Measurements from ENCODE around the gene PGP.

Gene PGP

DNA sequence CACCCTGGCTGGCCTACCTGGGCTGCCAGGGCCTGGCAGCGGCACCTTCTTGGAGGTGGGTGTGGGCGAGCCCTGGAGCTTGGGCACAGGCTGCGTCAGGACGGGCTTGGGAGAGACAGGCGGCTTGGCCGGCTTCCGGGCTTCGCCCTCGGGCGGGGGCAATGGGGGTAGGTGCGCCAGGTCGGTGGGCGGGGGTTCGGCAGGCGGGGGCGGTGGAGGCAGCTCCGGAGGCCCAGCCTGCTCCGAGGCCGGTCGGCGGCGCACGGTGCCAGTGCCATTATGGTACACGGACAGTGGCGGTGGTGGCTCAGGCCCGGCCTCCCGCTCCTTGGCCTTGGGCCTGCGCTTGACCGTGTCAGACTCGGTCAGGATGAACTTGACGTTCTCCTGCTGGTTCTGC, 35.1 kb downstream of the PGP start:
- TF ChIP-seq POLR2AphosphoS5 (IDR thresholded peaks at IDR 0.05; ENCODE audit: borderline replicate concordance, low read depth, low read length) (no peak), FOXP2 (optimal IDR thresholded peaks at IDR 0.05; ENCODE audit: control extremely low read depth, extremely low read length, insufficient read depth) (no peak), EZH2 (IDR thresholded peaks at IDR 0.05) (no peak)
- no peak overlapping the region for H3K4me3 ChIP-seq
- H3K36me3 ChIP-seq (ENCODE audit: insufficient read depth, low read length) = peaks cover 9% of the 10 kb centered on the region; the same call in 1 of the 2 replicates
- H3K9ac ChIP-seq (ENCODE audit: insufficient read length) = no peak overlapping the region
- no peaks in the 10 kb centered on the region for H3K9me3 ChIP-seq (ENCODE audit: low read depth, low read length)
- no peak for DNase-seq (ENCODE audit: low read depth, low spot score)
- no peak overlapping the region for H3K27ac ChIP-seq

- TF ChIP-seq POLR2AphosphoS5 (IDR thresholded peaks at IDR 0.05; ENCODE audit: borderline replicate concordance, low read depth, low read length) (no peak), FOXP2 (optimal IDR thresholded peaks at IDR 0.05; ENCODE audit: control extremely low read depth, extremely low read length, insufficient read depth) (no peak), EZH2 (IDR thresholded peaks at IDR 0.05) (no peak)
- no peak overlapping the region for H3K27ac ChIP-seq
- DNase-seq (ENCODE audit: low read depth, low spot score) = no peak
- H3K36me3 ChIP-seq (ENCODE audit: insufficient read depth, low read length) = peaks cover 13% of the 10 kb centered on the region; the same call in 1 of the 2 replicates
- no peaks in the 10 kb centered on the region for H3K9me3 ChIP-seq (ENCODE audit: low read depth, low read length)
- no peak overlapping the region for H3K4me3 ChIP-seq
- H3K9ac ChIP-seq (ENCODE audit: insufficient read length) = no peak overlapping the region
These were observed 35.5 kb downstream of the PGP start for GRCh38 chr16:2179107-2179501.

DNA sequence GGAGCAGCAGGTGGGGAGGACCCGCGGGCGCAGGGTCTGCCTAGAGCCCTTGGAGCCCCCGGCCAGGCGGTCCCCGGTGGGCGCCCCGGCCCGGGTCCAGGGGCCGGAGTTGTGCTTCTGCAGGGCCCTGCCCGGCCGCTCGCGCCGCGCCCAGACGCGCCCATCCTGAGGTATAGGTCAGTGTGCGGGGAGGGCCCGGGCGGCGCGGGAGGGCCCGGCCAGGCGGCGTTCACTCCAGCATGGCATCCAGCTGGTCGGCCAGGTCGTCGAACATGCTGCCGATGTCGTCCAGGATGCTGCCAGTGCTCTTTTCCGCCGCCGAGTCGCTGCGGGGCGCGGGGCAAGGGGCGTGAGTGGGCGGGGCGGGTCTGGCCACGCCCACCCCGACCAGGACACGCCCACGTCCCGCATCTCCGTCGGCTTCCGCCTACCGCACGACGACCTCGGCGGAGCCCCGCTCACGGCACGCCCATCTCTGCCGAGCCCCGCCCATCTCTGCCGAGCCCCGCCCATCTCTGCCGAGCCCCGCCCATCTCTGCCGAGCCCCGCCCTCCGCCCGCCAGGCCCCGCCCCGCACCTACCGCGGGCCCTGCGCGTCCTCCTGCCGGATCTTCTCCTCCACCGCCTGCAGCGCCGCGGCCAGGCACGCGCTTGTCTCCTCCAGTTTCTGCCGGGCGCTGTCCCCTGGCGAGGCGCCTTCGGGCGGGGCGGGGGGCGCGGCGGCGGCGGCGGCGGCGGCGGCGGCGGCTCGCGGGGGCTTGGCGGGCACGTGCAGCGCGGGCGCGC, 36.1 kb downstream of the PGP start:
- Histone ChIP-seq H3K36me3 (ENCODE audit: insufficient read depth, low read length) (peaks cover 13% of the 10 kb centered on the region; the same call in 1 of the 2 replicates), H3K9me3 (ENCODE audit: low read depth, low read length) (no peaks in the 10 kb centered on the region), H3K4me3 (no peak overlapping the region), H3K27ac (no peak overlapping the region), H3K9ac (ENCODE audit: insufficient read length) (no peak overlapping the region)
- no peak for DNase-seq (ENCODE audit: low read depth, low spot score)
- TF ChIP-seq FOXP2 (optimal IDR thresholded peaks at IDR 0.05; ENCODE audit: control extremely low read depth, extremely low read length, insufficient read depth) (no peak), EZH2 (IDR thresholded peaks at IDR 0.05) (no peak), POLR2AphosphoS5 (IDR thresholded peaks at IDR 0.05; ENCODE audit: borderline replicate concordance, low read depth, low read length) (no peak)

- TF ChIP-seq EZH2 (IDR thresholded peaks at IDR 0.05) (no peak), FOXP2 (optimal IDR thresholded peaks at IDR 0.05; ENCODE audit: control extremely low read depth, extremely low read length, insufficient read depth) (no peak), POLR2AphosphoS5 (IDR thresholded peaks at IDR 0.05; ENCODE audit: borderline replicate concordance, low read depth, low read length) (no peak)
- no peak overlapping the region for H3K4me3 ChIP-seq
- no peak overlapping the region for H3K9ac ChIP-seq (ENCODE audit: insufficient read length)
- H3K9me3 ChIP-seq (ENCODE audit: low read depth, low read length) = no peaks in the 10 kb centered on the region
- no peak for DNase-seq (ENCODE audit: low read depth, low spot score)
- no peak overlapping the region for H3K27ac ChIP-seq
- peaks cover 13% of the 10 kb centered on the region; the same call in 1 of the 2 replicates for H3K36me3 ChIP-seq (ENCODE audit: insufficient read depth, low read length)
These were observed 37.1 kb downstream of the PGP start for GRCh38 chr16:2177561-2177960.

- Histone ChIP-seq H3K4me3 (no peak overlapping the region), H3K36me3 (ENCODE audit: insufficient read depth, low read length) (peaks cover 13% of the 10 kb centered on the region; the same call in 1 of the 2 replicates), H3K9ac (ENCODE audit: insufficient read length) (no peak overlapping the region), H3K27ac (no peak overlapping the region), H3K9me3 (ENCODE audit: low read depth, low read length) (no peaks in the 10 kb centered on the region)
- DNase-seq (ENCODE audit: low read depth, low spot score) = no peak
- TF ChIP-seq POLR2AphosphoS5 (IDR thresholded peaks at IDR 0.05; ENCODE audit: borderline replicate concordance, low read depth, low read length) (no peak), FOXP2 (optimal IDR thresholded peaks at IDR 0.05; ENCODE audit: control extremely low read depth, extremely low read length, insufficient read depth) (no peak), EZH2 (IDR thresholded peaks at IDR 0.05) (no peak)
These were observed 37.5 kb downstream of the PGP start for GRCh38 chr16:2177101-2177500.

DNA sequence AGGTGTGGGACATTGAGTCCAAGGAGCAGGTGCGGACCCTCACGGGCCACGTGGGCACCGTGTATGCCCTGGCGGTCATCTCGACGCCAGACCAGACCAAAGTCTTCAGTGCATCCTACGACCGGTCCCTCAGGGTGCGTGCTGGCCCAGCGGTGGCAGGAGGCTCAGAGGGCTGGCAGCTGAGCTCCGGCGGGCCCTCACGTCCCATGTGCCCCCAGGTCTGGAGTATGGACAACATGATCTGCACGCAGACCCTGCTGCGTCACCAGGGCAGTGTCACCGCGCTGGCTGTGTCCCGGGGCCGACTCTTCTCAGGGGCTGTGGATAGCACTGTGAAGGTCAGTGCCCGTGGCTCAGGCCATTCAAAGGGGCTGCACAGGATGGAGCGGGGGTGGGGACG, 38.6 kb downstream of the PGP start:
- DNase-seq (ENCODE audit: low read depth, low spot score) = no peak
- Histone ChIP-seq H3K36me3 (ENCODE audit: insufficient read depth, low read length) (peaks cover 13% of the 10 kb centered on the region; the same call in 1 of the 2 replicates), H3K9ac (ENCODE audit: insufficient read length) (no peak overlapping the region), H3K27ac (no peak overlapping the region), H3K9me3 (ENCODE audit: low read depth, low read length) (no peaks in the 10 kb centered on the region), H3K4me3 (no peak overlapping the region)
- no peak for TF ChIP-seq EZH2 (IDR thresholded peaks at IDR 0.05)

GRCh38 chr16:2175454-2175853, 39.2 kb downstream of the PGP start:
- Histone ChIP-seq H3K4me3 (no peak overlapping the region), H3K27ac (no peak overlapping the region), H3K36me3 (ENCODE audit: insufficient read depth, low read length) (peaks cover 13% of the 10 kb centered on the region; the same call in 1 of the 2 replicates), H3K9me3 (ENCODE audit: low read depth, low read length) (no peaks in the 10 kb centered on the region), H3K9ac (ENCODE audit: insufficient read length) (no peak overlapping the region)
- no peak for DNase-seq (ENCODE audit: low read depth, low spot score)
- no peak for TF ChIP-seq FOXP2 (optimal IDR thresholded peaks at IDR 0.05; ENCODE audit: control extremely low read depth, extremely low read length, insufficient read depth)
- TF ChIP-seq POLR2AphosphoS5 (IDR thresholded peaks at IDR 0.05; ENCODE audit: borderline replicate concordance, low read depth, low read length) = no peak
- TF ChIP-seq EZH2 (IDR thresholded peaks at IDR 0.05) = no peak

DNA sequence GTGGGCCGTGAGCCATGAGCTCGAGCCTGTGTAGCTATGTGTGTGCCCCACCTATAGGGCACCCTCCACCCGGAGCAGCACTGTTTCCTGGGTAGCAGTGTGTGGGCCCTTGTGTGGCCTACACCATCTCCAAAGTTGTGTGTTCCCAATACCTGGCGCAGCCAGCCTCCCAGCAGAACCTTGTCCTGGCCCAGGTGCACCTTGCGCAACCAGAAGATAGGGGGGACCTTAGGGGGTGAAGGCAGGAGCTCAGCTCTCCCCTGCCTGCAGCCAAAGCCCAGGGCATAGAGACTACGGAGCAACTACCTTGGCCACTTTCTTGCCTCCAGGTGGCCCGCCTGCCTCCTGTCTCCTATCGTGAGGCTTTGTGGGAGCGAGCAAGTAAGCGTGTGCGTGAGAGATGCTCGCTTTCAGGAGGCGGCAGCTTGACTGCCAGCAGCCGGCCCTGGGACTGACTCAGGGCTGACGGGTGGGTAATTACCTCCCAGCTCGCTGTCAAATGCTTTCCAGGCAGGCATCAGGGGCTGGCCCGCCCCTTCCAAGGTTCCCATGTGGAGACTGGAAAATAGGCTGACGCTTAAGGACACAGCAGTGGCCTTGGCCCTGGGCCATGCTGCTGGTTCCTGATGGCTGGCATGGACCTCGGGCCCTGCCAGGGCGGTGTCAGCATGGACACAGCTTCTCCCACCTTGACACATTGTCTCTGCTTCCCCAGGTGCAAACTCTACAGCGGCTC, 40.1 kb downstream of the PGP start:
- TF ChIP-seq EZH2 (IDR thresholded peaks at IDR 0.05) (no peak), FOXP2 (optimal IDR thresholded peaks at IDR 0.05; ENCODE audit: control extremely low read depth, extremely low read length, insufficient read depth) (no peak), POLR2AphosphoS5 (IDR thresholded peaks at IDR 0.05; ENCODE audit: borderline replicate concordance, low read depth, low read length) (no peak)
- Histone ChIP-seq H3K9me3 (ENCODE audit: low read depth, low read length) (no peaks in the 10 kb centered on the region), H3K9ac (ENCODE audit: insufficient read length) (no peak overlapping the region), H3K4me3 (no peak overlapping the region), H3K27ac (no peak overlapping the region), H3K36me3 (ENCODE audit: insufficient read depth, low read length) (peaks cover 13% of the 10 kb centered on the region; the same call in 1 of the 2 replicates)
- no peak for DNase-seq (ENCODE audit: low read depth, low spot score)

Data from SK-N-MC (cell line).